Fibroblast of lung (primary cell): ENCODE data around the gene ZNF692.

Experiments
- CTCF ChIP-seq, 2 donors: IDR thresholded peaks in 1 of 2; conservative IDR thresholded peaks in 1 of 2; 1 replicate in 1 of 2; 2 replicates in 1 of 2; pipeline ENCODE4 v1.5.1; 2011 to 2012; ENCODE audit warnings: low read length in 2 of 2, control low read depth in 1 of 2, inconsistent platforms in 1 of 2, low read depth in 1 of 2, mild to moderate bottlenecking in 1 of 2
- EZH2 ChIP-seq: IDR thresholded peaks from 2 replicates; pipeline ENCODE4 v1.5.1; 2012; ENCODE audit warnings: low read length, control low read depth, mild to moderate bottlenecking; ENCODE audit errors: missing control alignments

GRCh38 chr1:248808876-248809275 is 50.0 kb downstream of the ZNF692 start:
- no peak for TF ChIP-seq CTCF (conservative IDR thresholded peaks at IDR 0.05 in 1 of 2, IDR thresholded peaks at IDR 0.05 in 1 of 2; ENCODE audit: low read depth in 1 of 2, low read length in 2 of 2)
- TF ChIP-seq EZH2 = no peak
